ENCODE results near the gene EBLN2.
A peak's percentile ranks its signal among the peaks of the same experiment; 100 is the strongest.

The EBLN2 gene

DNA sequence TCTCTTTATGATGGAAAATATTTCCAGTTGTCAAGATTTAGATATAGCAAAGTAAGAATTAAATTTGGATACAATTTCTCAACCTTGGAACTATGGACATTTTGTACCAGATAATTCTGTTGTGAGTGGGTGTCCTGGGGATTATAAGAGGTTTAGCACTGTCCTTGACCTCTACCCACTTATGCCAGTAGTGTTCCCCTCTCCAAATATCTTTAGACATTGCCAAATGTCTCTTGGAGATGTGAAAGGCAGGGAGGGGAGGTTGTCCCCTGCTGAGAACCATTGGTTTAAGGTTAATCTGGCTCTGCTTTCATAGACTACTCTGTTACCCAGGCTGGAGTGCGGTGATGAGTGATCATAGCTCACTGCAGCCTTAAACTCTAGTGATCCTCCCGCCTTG is at the start of gene EBLN2:
TSS of gene EBLN2 (plus strand) at position 244 of the 400 bp plus-strand sequence. CDS start 423 bp downstream, outside the sequence.
- no peak for DNase-seq (ENCODE audit: low read depth)

DNA sequence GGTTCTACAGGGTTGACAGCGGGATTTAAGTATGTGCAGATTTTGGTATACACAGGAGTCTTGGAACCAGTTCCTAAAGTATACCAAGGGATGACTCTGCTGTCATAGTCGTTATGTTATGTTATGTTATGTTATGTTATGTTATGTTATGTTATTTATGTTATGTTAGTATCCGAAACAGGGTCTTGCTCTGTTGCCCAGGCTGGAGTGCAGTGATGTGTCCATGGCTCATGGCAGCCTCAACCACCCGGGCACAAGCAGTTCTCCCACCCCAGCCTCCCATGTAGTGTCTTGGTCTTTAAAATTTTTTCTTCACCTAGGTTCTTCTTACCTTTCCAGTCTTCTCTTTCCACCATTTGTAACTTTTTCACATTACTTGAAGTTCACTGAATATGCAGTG is 43.2 kb upstream of the EBLN2 start:
- DNase-seq (ENCODE audit: low read depth) = no peak

DNA sequence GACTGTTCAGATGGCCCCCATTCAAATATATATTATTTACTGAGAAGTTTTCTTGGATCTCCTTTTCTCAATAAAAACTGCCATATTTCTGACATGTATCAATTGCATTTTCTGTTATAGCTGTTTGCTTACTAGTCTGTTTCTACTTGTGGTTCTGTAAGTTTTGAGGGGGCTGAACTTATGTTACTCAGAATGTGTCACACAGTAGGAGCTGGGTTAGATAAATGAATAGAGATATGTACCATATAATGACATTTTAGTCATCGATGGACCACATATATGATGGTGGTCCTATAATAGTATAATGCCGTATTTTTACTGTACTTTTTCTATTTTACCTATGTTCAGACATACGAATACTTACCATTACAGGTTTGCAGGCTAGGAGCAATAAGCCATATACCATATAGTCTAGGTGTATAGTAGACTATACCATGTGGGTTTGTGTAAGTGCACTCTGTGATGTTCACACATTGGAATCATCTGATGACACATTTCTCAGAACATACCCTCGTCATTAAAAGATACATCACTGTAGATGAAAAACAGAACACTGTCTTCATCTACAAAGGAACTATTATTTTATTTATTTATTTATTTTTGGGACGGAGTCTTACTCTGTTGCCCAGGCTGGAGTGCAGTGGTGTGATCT is 42.5 kb upstream of the EBLN2 start:
- no peak for DNase-seq (ENCODE audit: low read depth)

DNA sequence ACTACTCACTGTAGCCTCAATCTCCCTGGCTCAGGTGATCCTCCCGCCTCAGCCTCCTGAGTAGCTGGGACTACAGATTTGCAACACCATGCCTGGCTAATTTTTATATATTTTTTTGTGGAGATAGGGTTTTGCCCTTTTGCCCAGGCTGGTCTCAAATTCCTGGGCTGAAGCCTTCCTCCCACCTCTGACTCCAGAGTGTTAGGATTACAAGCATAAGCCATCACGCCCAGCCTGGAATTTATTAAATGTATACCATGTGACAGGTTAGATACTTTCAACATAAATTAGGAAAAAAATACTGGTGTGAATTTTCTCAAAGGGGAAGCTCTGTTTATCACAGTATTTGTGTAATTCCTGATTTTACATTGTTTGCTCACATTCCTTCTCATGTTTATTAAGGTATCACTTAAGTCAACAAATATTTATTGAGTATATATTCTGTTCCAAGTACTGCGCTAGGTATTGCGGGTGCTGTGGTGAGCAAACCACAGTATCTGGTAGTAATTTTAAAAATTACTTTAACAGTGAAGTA is 40.1 kb upstream of the EBLN2 start:
- DNase-seq (ENCODE audit: low read depth) = no peak

DNA sequence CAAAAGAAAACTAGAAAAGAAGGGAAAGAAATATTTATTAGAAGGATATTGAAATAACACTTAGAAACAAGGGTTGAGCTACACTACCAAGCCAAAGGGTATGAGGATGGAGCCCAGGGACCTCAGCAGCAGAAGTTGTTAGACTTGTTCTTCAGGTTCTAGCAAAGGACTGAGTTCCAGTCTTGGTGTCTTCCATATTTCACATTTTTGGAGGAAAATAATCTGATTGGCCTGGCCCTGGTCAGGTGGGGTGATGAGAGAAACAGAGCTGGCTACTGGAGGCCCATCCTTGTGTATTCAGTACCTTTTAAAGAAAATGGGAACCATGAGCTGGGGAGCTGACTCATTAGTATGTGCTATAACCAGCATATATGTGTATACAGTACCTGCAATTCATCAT is 36.6 kb upstream of the EBLN2 start:
- no peak for DNase-seq (ENCODE audit: low read depth)

DNA sequence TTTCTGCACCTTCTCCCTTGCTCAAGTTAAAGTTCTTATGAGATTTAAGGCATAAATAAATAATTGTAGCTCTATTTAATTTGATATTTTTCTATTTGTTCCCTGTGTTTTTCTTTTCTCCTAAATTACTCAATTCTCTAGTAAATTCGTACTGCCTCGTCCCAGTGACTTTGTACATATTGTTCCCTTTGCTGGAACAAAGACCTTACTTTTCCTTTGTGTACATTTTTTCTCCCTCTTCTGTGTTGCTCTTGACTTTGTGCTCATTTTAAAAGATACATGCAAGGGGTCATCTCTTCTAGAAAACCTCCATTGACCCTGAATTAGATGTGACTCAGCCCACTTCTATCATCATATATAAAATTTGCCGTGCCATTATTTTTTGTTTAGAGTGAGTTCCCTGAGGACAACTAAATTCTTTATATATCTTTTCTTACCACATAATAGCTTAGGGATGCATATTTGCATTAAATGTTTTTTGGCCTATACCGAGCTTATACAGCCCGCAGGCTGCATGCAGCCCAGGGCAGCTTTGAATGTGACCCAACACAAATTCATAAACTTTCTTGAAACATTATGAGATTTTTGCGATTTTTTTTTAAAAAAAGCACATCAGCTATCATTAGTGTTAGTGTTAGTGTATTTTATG is 35.2 kb upstream of the EBLN2 start:
- DNase-seq (ENCODE audit: low read depth) = no peak

DNA sequence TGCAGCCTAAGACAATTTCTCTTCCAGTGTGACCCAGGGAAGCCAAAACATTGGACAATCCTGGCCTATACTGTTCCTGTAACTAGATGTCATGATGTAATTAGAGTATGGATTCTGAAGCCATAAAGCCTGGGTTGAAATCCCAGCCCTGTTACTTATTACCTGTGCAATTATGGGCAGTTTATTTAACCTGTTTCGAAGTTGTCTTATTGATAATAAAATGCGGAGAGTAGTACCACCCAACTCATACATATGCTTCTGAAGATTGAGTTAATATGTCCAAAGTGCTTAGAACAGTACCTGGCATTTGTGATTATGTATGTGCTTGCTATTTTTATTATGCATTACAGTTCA is 34.7 kb upstream of the EBLN2 start:
- no peak for DNase-seq (ENCODE audit: low read depth)

DNA sequence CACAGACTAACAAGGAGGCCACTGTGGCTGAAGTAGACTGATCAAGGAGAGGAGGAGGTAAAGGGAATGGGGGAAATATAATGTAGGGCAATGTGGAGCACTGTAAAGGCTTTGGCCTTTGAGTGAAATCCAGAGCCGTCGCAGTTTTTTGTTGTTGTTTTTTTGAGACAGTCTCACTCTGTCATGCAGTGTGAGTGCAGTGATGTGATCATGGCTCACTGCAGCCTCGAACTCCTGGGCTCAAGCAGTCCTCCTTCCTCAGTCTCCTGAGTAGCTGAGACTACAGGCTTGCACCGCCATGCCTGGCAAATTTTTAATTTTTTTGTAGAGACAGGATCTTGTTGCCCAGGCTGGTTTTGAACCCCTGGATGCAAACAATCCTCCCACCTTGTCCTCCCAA is 32.7 kb upstream of the EBLN2 start:
- DNase-seq (ENCODE audit: low read depth) = no peak

DNA sequence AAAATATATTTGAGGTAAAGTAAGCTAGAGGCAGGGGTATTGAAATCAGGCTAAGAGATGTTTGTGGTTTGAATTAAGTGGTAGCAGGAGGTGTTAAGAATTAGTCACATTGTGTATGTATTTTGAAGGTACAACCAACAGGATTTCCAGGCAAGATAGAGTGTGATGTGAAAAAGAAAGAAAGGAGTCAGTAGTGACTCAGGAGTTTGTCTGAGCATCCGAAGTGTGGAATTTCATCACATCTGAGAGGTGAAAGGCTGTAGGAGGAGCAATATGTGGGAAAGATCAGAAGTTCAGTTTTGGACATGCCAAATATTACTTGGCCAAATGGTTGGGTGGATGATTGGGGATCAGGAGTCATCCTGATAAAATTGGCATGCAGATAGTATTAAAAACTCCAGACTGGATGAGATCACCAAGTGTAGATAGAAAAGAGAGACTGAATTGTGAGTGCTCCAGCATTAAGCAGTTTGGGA is 32.1 kb upstream of the EBLN2 start:
- DNase-seq (ENCODE audit: low read depth) = peak; percentile 72

DNA sequence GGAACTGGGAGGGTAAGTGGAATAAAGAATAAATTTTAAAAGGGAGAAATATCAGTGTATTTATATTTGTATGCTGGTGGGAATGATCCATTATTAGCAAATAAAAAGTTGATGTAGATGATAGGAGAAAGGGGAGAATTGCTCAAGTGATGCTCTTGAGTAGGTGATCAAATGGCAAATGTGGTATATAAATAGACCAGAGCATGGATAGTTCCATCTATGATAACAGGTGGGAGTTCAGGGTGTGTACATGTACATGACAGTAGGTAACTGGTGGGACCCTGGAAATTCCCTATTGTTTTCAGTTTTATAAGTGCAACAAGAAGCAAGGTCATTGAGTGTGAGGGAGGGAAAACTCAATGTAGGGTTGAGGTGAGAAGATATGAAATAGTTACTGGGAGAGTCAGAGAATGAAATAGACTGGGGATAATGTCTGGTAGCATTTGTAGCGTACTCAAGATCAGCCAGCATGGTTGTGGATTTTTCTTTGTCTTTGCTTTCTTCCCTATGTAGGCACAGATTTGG is 31.3 kb upstream of the EBLN2 start:
- no peak for DNase-seq (ENCODE audit: low read depth)

DNA sequence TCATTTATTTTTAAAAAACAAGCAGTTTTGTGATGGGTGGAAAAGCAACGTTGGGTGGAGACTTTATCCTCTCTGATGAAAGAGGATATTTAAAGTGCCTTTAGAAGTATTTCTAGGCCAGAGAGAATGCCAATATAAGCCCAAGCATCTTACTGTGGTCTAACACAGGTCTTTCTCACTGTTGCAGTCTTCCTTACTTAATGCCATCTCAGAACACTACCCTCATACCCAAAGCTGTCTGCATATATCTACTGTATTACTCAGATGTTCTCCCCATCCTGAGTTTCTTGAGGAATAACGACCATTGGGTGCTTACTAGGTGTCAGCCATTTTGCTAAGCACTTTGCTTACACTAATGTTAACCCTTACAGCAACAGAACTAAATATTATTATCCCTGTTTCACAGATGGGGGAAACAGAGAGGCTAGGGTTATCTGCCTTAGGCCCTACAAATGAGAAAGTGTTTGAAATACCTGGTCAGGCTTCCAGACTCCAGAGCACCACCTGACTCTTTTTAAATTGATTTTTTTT is 29.8 kb upstream of the EBLN2 start:
- DNase-seq (ENCODE audit: low read depth) = no peak

DNA sequence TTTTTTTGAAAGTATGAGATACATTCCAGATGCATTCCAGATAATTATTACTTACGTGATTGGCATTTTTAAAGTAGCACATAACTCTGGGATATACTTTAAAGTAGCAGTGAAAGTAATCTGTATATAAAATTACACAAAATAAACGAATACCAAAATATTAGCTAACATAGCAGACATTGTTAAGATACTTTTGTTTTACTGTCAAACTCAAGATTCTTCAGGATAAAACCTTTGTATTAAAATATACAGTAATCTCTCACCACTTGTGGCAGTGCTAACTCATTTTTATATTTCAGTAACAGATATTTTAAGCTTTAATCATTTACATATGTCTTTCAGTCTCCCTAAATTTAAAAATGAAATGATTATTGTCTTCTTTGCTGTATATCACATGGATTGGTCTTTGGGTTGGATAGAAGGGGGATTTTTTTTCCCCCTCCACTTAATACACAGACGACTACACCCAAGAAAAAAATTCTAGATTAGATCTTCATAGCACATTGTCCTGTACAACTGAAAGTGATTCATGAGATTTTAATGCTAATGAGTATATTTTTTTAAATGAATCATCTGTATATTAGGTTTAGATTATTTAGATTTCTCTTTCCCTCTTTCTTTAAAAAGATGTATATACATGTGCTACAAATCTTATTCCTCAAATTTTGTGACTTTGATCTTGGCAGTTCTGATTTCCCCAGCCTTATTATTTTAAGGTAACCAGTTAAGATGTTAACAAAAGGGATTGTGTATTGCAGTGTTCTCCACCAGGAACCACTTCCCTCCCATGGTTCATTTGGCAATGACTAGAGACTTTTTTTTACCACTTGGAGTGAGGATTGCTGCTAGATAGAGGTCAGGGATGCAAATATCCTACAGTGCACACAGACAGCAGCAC is 24.5 kb upstream of the EBLN2 start:
- DNase-seq (ENCODE audit: low read depth) = no peak

DNA sequence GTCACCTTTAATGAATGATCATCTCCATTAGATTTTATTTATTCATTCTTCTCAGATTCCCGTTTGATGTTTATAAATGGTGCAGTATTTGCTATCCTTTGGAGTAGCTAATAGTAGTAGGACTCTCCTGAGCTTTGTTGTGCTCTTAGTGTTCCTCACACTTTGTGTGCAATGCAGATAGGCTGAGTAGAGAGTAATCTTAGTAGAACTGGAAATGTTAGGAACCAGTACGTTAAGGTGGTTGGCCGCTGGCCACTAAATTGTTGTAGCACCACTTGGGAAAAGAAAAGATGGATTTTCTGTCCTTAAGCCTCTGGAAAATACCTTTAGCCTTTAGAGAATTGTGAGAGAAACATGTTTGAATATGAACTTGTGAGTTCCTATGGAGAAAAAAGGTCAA is 19.9 kb upstream of the EBLN2 start:
- DNase-seq (ENCODE audit: low read depth) = no peak

DNA sequence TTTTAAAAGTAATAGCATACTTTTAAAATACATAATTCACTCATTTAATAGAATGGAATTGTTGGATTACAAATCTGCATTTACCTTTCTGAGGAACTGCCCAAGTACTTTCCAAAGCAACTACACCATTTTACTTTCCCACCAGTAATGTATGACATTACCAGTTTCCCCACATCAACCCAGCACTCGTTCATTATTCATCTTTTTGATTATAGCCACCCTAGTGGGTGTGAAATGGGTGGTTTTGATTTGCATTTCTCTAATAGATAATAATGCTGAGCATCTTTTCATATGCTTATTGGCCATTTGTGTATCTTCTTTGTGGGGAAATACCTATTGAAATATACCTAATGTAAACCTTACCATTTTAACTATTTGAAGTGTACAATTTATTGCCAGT is 18.0 kb upstream of the EBLN2 start:
- DNase-seq (ENCODE audit: low read depth) = no peak

DNA sequence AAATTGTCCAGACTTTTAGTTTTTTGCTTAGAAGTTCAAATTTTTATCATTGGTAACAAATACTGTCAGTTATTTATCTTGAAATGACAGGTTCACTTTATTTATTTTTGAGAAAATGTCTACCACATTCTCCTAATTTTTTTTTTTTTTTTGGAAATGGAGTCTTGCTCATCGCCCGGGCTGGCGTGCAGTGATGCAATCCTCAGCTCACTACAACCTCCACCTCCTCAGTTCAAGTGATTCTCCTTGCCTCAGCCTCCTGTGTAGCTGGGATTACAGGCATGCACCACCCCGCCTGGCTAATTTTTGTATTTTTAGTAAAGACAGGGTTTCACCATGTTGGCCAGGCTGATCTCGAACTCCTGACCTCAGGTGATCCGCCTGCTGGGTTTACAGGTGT is 16.1 kb upstream of the EBLN2 start:
- no peak for DNase-seq (ENCODE audit: low read depth)

DNA sequence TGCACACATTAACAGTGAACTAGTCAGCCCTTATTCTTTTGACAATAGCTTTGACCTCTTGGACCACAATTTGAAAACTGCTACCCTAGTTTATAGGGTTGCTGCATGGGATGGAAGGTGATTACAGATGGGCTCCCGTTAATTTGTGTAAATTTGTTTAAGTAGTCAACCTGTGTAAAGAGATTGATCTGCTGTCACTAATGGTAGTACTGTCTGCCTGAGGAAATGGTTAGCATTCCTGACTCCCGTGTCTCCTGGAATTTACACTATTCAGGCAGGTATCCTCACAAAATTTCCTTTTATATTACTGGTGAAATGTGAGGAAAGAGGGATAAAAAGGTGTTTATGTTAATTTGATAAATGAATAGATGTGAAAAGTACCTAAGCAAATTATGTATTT is 15.3 kb upstream of the EBLN2 start:
- no peak for DNase-seq (ENCODE audit: low read depth)

DNA sequence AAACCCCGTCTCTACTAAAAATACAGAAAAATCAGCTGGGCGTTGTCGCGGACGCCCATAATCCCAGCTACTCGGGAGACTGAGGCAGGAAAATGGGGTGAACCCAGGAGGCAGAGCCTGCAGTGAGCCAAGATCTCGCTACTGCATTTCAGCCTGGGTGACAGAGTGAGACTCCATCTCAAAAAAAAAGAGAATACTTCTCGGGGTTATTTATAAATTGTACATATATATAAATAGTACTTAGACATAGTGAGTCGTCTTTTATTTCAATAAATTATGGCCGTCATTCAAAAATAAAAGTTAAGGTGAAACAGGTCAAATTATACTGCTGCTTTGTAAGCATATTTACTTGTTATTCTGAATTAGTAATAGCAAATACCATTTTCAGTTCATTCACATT is 12.1 kb upstream of the EBLN2 start:
- no peak for DNase-seq (ENCODE audit: low read depth)

DNA sequence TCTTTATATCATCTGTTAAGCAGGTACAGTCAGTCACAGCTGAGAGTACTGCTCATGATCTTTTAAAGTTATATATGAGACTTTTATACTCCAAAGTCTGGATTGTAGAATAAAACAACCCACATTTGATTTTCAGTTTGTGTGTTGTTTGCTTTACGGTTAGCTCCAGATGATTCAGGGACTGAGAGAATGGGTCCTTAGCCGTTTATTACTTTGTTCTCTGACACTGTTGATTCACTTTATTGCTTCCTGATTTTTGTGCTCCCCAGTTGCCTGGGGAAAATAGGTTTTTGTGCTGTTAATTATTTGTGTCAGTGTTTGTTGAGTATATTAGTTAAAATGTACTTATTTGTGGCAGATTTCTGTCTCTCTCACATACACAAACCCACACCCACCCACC is 8.6 kb upstream of the EBLN2 start:
- DNase-seq (ENCODE audit: low read depth) = no peak

DNA sequence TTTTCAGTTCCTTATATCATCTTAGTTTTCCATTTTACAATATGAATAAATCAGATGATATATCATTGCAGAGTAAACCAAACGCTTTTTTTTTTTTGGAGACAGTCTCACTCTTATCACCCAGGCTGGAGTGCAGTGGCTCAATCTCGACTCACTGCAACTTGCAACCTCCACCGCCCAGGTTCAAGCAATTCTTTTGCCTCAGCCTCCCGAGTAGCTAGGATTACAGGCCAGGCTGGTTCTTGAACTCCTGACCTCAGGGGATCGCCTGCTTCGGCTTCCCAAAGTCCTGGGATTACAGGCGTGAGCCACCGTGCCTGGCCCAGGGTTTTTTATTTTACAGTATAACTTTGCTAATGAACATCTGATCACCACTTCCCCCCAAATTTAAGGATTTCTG is 5.9 kb upstream of the EBLN2 start:
- DNase-seq (ENCODE audit: low read depth) = no peak

DNA sequence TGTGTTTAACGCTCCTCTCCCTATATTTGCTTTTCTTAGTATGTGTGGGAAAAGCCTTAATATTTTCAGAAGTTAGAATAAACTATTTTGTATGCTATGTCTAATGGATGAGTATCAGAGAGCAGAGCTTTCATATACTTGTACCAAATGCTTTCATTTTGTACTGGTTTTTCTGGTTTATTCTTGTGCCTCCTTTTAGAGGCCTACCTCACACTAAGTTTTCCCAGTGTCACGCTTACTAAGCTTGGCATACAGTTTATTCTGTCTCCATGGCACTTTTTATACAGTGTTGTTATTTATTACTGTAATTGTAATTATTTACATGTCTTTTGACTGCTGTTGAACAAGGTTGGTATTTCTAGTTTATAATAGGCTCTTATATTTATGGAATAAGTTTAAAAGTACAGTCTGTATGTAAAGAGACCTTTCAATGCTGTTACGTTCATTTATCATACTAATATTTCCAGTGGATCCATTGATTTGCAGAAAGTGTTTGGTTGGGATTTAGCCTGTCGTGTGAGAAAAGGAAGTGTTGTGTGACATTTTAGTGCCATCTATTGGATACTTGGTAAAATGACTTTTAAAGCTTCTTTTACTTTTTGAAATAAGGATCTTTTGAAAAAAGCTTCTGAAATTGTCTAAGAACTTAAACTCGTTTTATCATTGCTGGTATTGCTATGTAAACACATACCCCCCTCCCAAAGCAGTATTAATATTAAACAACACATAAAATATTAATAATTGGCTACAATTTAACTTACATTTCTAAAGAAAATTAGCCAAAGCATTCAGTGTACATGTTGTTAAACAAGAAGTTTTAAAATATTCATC is 5.2 kb upstream of the EBLN2 start:
- DNase-seq (ENCODE audit: low read depth) = no peak

DNA sequence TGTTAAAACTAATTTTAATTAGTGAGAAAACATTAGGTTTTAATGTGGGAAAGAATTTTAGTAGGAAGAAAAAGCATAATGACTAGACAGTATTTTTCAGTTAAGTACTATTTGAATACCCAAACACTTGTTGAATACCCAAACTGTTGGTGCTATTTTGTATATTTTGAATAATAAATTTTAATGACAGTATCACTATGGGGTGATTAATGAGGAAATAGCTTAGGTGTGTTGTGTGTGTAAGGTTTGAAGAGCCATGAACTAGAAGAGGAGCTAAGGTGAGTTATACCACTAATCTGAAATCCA is 4.7 kb upstream of the EBLN2 start:
- DNase-seq (ENCODE audit: low read depth) = no peak

DNA sequence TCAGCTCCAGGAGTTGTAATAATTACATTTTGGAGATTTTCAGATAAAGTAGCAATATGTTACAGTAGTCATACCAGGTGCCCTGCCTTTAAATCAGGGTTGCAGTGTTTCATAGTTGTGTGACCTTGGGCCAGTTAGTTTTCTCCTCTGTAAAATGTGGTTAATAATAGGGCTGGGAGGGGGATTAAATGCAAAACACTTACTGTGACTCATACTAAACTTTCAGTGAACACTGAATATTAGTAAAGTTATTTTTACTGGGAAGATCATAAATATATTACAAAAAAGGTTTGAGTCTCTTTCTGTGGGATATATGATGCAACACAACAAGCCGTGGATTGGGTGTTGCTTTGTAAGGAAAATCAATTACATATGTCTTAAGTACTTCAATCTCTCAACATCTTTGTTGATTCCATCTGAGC is 1.1 kb upstream of the EBLN2 start:
- DNase-seq (ENCODE audit: low read depth) = no peak

Measured in non-pigmented ciliary epithelial cell (primary cell).